Transverse colon (tissue), 4 donors: Measurements from ENCODE around the gene PRTG.

Source experiments
- POLR2A ChIP-seq: fragments of 450-650 bp; IDR thresholded peaks from one replicate; pipeline ENCODE4 v1.6.1; 2016; ENCODE audit warnings: antibody characterized with exemption, mild to moderate bottlenecking, moderate library complexity
- POLR2AphosphoS5 ChIP-seq, 3 donors: sonication (generic); formaldehyde crosslinking; IDR thresholded peaks; one replicate each; pipeline ENCODE4 v1.6.1; 2016; ENCODE audit warnings: antibody characterized with exemption in 3 of 3
- TF ChIP-seq, protein P1 (sequence below), 5 experiments: fragments of 200-600 bp in 3 of 5; fragments of 450-650 bp in 2 of 5; sonication (generic) in 3 of 5; IDR thresholded peaks; 1 replicate in 2 of 5; 2 replicates in 3 of 5; pipeline ENCODE4 v1.5.1; 2016 to 2017; ENCODE audit warnings: antibody characterized with exemption in 5 of 5, inconsistent platforms in 3 of 5, mild to moderate bottlenecking in 2 of 5, moderate library complexity in 1 of 5

DNA sequence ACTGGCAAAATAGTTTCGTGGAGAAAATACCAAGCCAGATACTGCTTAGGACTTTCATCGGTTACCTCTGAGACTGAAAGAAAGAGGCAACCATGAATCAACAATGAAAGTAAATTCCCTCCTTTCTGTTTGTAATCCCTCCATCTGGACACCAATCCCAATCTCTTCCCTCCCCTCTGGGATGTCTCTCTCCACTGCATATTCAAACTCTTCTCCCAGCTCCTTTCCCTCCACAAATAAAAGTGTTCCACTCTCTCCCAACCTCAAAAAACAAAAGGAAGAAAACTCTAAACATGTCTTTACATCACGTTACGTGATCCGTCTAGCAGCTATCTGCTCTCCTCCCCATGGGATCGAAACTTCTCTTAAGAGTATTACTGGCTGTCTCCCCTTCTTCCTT lies 55.2 kb downstream of the PRTG start:
- TF ChIP-seq, protein P1, sequence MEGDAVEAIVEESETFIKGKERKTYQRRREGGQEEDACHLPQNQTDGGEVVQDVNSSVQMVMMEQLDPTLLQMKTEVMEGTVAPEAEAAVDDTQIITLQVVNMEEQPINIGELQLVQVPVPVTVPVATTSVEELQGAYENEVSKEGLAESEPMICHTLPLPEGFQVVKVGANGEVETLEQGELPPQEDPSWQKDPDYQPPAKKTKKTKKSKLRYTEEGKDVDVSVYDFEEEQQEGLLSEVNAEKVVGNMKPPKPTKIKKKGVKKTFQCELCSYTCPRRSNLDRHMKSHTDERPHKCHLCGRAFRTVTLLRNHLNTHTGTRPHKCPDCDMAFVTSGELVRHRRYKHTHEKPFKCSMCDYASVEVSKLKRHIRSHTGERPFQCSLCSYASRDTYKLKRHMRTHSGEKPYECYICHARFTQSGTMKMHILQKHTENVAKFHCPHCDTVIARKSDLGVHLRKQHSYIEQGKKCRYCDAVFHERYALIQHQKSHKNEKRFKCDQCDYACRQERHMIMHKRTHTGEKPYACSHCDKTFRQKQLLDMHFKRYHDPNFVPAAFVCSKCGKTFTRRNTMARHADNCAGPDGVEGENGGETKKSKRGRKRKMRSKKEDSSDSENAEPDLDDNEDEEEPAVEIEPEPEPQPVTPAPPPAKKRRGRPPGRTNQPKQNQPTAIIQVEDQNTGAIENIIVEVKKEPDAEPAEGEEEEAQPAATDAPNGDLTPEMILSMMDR (IDR thresholded peaks at IDR 0.05), result no peak
- TF ChIP-seq POLR2A (no peak), POLR2AphosphoS5 (IDR thresholded peaks at IDR 0.05) (no peak)
